GM10248 (cell line): Measurements from ENCODE around the gene TCF15.

Experiments
- CTCF ChIA-PET: fragments of 300-600 bp; sonication (Branson Sonifier 250); formaldehyde crosslinking; extraction: SDS; loops from one replicate; lab custom pipeline; 2021; ENCODE audit warnings: antibody characterized with exemption; lab: Yijun Ruan, JAX
- POLR2A ChIA-PET: fragments of 350-650 bp; sonication (Branson Sonifier 250); formaldehyde crosslinking; extraction: SDS; loops from one replicate; lab custom pipeline; 2020; ENCODE audit warnings: antibody characterized with exemption; lab: Yijun Ruan, JAX
- DNase-seq: peaks from one replicate; pipeline ENCODE4 v3.0.0; 2012; ENCODE audit errors: extremely low spot score
- TF ChIP-seq, protein P1 (sequence below): IDR thresholded peaks from 2 replicates; pipeline ENCODE4 v1.5.1; 2012; ENCODE audit warnings: mild to moderate bottlenecking, low read depth; ENCODE audit errors: extremely low read depth, missing control alignments, control extremely low read depth

Gene TCF15

GRCh38 chr20:603116-603640 is 6.9 kb downstream of the TCF15 start:
- ChIA-PET POLR2A (no interaction called here), CTCF (interaction anchor here (0.8 to 2.0 kb wide), 7 partner anchors 8 to 248 kb away, joined by 3 to 10 read pairs (median 6); no protein-coding TSS in a partner anchor)
- no peak for DNase-seq
- TF ChIP-seq, protein P1, sequence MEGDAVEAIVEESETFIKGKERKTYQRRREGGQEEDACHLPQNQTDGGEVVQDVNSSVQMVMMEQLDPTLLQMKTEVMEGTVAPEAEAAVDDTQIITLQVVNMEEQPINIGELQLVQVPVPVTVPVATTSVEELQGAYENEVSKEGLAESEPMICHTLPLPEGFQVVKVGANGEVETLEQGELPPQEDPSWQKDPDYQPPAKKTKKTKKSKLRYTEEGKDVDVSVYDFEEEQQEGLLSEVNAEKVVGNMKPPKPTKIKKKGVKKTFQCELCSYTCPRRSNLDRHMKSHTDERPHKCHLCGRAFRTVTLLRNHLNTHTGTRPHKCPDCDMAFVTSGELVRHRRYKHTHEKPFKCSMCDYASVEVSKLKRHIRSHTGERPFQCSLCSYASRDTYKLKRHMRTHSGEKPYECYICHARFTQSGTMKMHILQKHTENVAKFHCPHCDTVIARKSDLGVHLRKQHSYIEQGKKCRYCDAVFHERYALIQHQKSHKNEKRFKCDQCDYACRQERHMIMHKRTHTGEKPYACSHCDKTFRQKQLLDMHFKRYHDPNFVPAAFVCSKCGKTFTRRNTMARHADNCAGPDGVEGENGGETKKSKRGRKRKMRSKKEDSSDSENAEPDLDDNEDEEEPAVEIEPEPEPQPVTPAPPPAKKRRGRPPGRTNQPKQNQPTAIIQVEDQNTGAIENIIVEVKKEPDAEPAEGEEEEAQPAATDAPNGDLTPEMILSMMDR = no peak

- TF ChIP-seq, protein P1 = no peak
- DNase-seq = no peak
- ChIA-PET POLR2A (no interaction called here), CTCF (interaction anchor here (0.8 to 2.0 kb wide), 4 partner anchors 13 to 65 kb away, joined by 3 to 7 read pairs (median 6); no protein-coding TSS in a partner anchor)
Measured at GRCh38 chr20:602111-602970, 7.8 kb downstream of the TCF15 start.

- ChIA-PET CTCF (interaction anchor here (1.1 to 1.8 kb wide), 4 partner anchors 17 to 45 kb away, joined by 3 to 7 read pairs (median 4); no protein-coding TSS in a partner anchor), POLR2A (no interaction called here)
- no peak for DNase-seq
- TF ChIP-seq, protein P1 = no peak
Measured at GRCh38 chr20:600736-601135, 9.4 kb downstream of the TCF15 start.

GRCh38 chr20:600141-600540 is 10.0 kb downstream of the TCF15 start:
- no peak for DNase-seq
- POLR2A ChIA-PET = no interaction called here
- TF ChIP-seq, protein P1 = no peak
- CTCF ChIA-PET = interaction anchor here (1.1 to 1.8 kb wide), 4 partner anchors 17 to 46 kb away, joined by 3 to 7 read pairs (median 4); no protein-coding TSS in a partner anchor

DNA sequence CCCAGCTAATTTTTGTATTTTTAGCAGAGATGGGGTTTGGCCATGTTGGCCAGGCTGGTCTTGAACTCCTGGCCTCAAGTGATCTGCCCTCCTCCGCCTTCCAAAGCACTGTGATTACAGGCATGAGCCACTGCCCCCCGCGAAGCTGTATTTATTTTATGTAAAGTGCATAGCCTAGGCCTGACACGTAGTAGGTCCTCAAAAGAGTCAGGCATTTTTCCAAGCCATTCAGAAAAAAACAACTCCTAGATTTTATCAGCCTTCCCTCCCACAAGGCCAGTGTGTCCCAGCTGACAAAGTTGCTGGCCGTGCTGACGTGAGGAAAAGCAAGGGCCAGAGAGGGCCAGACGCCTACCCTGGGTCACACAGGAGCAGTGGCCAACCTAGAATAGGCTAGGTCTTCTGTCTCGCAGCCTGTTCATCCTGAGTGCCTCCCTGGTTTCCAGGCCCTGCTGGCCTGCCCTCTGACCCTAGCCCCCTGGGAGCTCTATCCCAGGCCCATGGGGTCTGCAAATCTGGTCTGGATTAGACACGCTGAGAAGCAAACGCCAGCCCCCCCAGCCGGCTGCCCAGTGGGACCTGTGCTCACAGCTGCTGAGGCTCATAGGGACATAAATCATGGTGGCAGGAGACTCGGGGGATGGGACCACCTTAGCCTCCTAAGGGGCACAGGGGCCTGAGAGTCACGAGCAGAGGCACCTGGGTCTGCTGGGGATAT is 11.8 kb downstream of the TCF15 start:
- ChIA-PET POLR2A (no interaction called here), CTCF (interaction anchor here (0.9 to 1.6 kb wide), 5 partner anchors 11 to 69 kb away, joined by 3 to 7 read pairs (median 4); no protein-coding TSS in a partner anchor)
- TF ChIP-seq, protein P1 = no peak
- no peak for DNase-seq

DNA sequence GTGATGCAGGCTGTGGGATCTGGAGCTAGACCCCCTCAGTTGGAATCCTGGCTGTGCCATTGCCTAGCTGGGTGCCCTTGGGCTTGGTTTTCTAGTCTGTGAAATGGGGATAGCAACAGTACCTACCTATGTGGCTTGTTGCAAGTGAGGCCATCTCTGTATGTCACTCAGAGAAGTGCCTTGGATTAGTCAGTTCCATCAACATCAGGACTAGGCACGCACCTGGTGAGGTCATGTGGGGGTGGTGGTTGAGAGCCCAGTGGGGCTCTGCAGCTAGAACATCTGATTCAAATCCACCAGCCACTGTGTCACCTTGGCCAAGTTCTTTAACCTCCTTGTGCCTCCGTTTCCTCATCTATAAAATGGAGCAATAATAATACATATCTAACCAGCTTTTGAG is 12.5 kb downstream of the TCF15 start:
- CTCF ChIA-PET = interaction anchor here (0.9 to 1.6 kb wide), 5 partner anchors 10 to 69 kb away, joined by 3 to 7 read pairs (median 4); no protein-coding TSS in a partner anchor
- TF ChIP-seq, protein P1 = no peak
- POLR2A ChIA-PET = no interaction called here
- DNase-seq = no peak
